BJ (cell line): ENCODE data around the gene PDZRN3. TPM values are rescaled to one million over a fixed set of nuclear protein-coding genes. Genes with fewer than 3 reads are reported as not detected.

Experiments used
- CTCF ChIA-PET: fragments of 350-600 bp; formaldehyde crosslinking; extraction: SDS; loops from one replicate; lab custom pipeline; 2021; ENCODE audit warnings: antibody characterized with exemption, inconsistent platforms; lab: Yijun Ruan, JAX
- POLR2A ChIA-PET: fragments of 300-600 bp; sonication (Branson Sonifier 250); formaldehyde crosslinking; extraction: SDS; loops from one replicate; lab custom pipeline; 2021; ENCODE audit warnings: antibody characterized with exemption; lab: Charles Lee
- DNase-seq: peaks from one replicate; pipeline ENCODE4 v3.0.0-alpha.2; 2011; ENCODE audit warnings: low read depth
- H3K27me3 ChIP-seq: 2 replicates; pipeline ENCODE4 v1.6.0; 2011; ENCODE audit warnings: low read length; ENCODE audit not compliant: control insufficient read depth, insufficient read depth
- H3K36me3 ChIP-seq: 2 replicates; pipeline ENCODE4 v1.5.1; 2011; ENCODE audit warnings: low read length; ENCODE audit not compliant: control insufficient read depth, insufficient read depth
- H3K4me3 ChIP-seq: 2 replicates; pipeline ENCODE4 v1.5.1; 2011; ENCODE audit warnings: low read depth, mild to moderate bottlenecking, control low read depth, low read length
- CTCF ChIP-seq: IDR thresholded peaks from 2 replicates; pipeline ENCODE4 v1.5.1; 2011; ENCODE audit warnings: low read depth, mild to moderate bottlenecking, control low read depth, inconsistent platforms, low read length, moderate library complexity; ENCODE audit not compliant: insufficient read depth
- polyA plus RNA-seq: library from polyadenylated mRNA; depleted of rRNA; stranded (reverse); fragments of >200 nt; gene quantifications from 2 replicates; pipeline ENCODE4 v1.2.3, GENCODE V29; 2011

The PDZRN3 gene
- polyA plus RNA-seq, 1 experiment: 4.9 TPM

- ChIA-PET POLR2A (no interaction called here), CTCF (no interaction called here)
- DNase-seq: no peak
- TF ChIP-seq CTCF: no peak
- Histone ChIP-seq H3K4me3 (no peak overlapping the region), H3K27me3 (no peaks in the 10 kb centered on the region), H3K36me3 (0 out of 2 replicates have a peak, but pooled peaks cover 3% of the 10 kb centered on the region)
These were observed 225.0 kb downstream of the PDZRN3 start for GRCh38 chr3:73399666-73400253.

GRCh38 chr3:73399106-73399505, 225.6 kb downstream of the PDZRN3 start:
- Histone ChIP-seq H3K36me3 (0 out of 2 replicates have a peak, but pooled peaks cover 3% of the 10 kb centered on the region), H3K27me3 (no peaks in the 10 kb centered on the region), H3K4me3 (no peak overlapping the region)
- peak; percentile 35 for DNase-seq
- POLR2A ChIA-PET: interaction anchor here (0.6 kb wide), 1 partner anchor 677 kb away, joined by 3 read pairs; no protein-coding TSS in a partner anchor
- CTCF ChIA-PET: no interaction called here
- TF ChIP-seq CTCF: no peak

- no peaks in the 10 kb centered on the region for H3K27me3 ChIP-seq
- ChIA-PET CTCF (no interaction called here), POLR2A (no interaction called here)
- H3K4me3 ChIP-seq: no peak overlapping the region
- H3K36me3 ChIP-seq: no peaks in the 10 kb centered on the region
- TF ChIP-seq CTCF: no peak
- DNase-seq: no peak
These were observed 226.7 kb downstream of the PDZRN3 start for GRCh38 chr3:73398084-73398483.

GRCh38 chr3:73394240-73394639, 230.5 kb downstream of the PDZRN3 start:
- peaks cover 6% of the 10 kb centered on the region; the same call in 1 of the 2 replicates for H3K36me3 ChIP-seq
- POLR2A ChIA-PET: no interaction called here
- CTCF ChIA-PET: no interaction called here

GRCh38 chr3:73393005-73393404, 231.7 kb downstream of the PDZRN3 start:
- H3K36me3 ChIP-seq: peaks cover 7% of the 10 kb centered on the region; the same call in 1 of the 2 replicates
- no peak overlapping the region for H3K4me3 ChIP-seq

More at GRCh38 chr3:73394240-73394639, 230.5 kb downstream of the PDZRN3 start:
- Histone ChIP-seq H3K27me3 (no peaks in the 10 kb centered on the region), H3K4me3 (no peak overlapping the region)
- DNase-seq: no peak
- TF ChIP-seq CTCF: no peak

More at GRCh38 chr3:73393005-73393404, 231.7 kb downstream of the PDZRN3 start:
- ChIA-PET CTCF (no interaction called here), POLR2A (no interaction called here)
- no peak for TF ChIP-seq CTCF
- no peak for DNase-seq
- H3K27me3 ChIP-seq: no peaks in the 10 kb centered on the region
